Posterior vena cava (tissue), 2 donors: ENCODE data around the gene CELF1. TPM values are rescaled to one million over a fixed set of nuclear protein-coding genes. Genes with fewer than 3 reads are reported as not detected.

ENCODE experiments used
- DNase-seq: peaks from one replicate; pipeline ENCODE4 v3.0.0-alpha.2; 2020; ENCODE audit warnings: low spot score
- intact Hi-C, 2 donors: fragments of 100-400 bp; cut with DNase I; formaldehyde crosslinking; loops; one replicate each; pipeline versions ENCODE4 v1.14.1 to v1.14.2; 2022 to 2023
- total RNA-seq, 2 donors: library from RNA; stranded (reverse); fragmentation: NEBNext Ultra II Directional; extraction: Animal tissue kit (Norgen Biotek cat#: 25700); gene quantifications; one replicate each; pipeline ENCODE4 v1.2.1, GENCODE V29; 2021
- donor health status: DM: yes; HTN: yes; CAD: no.
- donor health status: DM: yes; HTN: yes; CAD: no.

CELF1 gene
- total RNA-seq, 2 donors from 2014 or later, result 83.8 to 96.3 TPM

DNA sequence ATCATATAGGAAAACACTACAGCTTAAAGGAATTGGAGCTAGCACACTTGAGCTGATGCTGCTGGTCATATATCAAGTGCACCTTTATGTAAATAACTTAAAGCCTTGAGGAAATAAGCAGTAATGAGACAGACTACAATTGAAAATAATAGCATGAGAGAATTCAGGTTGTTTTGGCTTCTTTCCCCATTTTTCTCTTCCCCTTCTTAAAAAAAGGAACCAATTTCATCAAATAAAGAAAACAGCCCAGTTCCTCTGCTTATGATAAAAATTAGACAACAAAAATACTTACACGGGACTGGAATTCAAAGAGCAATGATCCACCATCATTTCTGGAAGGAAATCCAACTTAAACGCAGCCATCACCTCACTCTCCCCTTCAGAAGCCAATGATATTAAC lies 53.8 kb downstream of the CELF1 start:
- intact Hi-C loops, result no loop called here
- no peak for DNase-seq

DNA sequence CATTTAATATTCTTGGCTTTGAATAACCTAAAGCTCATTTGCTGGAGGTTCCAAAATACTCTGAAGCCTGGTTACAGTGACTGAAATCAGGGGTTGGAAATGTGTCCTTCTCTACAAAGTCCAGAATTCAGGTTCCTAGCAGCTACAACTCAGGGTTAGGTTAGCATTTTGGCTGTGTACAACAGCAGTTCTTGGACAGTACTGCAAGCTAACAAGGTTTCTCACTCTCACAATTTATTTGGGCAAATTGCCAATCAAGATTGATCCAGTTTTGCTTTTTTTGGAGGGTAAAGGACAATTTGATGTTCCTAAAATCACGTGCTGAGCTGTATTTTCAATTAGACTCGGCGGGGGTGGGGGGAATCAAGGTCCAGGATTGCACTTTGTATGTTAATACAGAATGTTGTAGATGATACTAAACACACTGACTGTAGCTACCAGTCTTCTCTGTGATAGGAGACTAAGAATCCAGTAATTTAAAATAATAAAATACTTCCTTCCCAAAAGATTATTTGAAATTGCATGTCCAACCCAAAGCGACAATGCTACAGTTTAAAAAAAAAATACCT lies 54.3 kb downstream of the CELF1 start:
- intact Hi-C loops, result no loop called here
- DNase-seq, result no peak

DNA sequence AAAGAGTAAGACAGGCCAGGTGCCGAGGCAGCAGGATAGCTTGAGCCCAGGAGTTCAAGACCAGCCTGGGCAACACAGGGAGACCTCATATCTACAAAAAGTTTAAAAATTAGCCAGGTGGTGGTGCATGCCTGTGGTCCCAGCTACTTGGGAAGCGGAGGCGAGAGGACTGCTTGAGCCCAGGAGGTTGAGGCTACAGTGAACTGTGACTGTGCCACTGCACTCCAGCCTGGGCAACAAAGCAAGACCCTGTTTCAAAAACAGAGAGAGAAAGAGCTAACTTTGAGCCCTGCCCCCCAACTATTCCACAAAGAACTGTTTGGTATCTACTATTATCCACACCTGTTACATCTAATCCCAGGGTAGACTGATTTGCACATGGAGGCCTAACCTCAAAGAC lies 54.8 kb downstream of the CELF1 start:
- DNase-seq, result no peak
- intact Hi-C loops, result no loop called here

- DNase-seq, result no peak
- intact Hi-C loops, result no loop called here
Measured at GRCh38 chr11:47496808-47497207, 56.1 kb downstream of the CELF1 start.

GRCh38 chr11:47495856-47496217 lies 57.1 kb downstream of the CELF1 start:
- intact Hi-C loops, result no loop called here
- no peak for DNase-seq

GRCh38 chr11:47495011-47495855 lies 57.7 kb downstream of the CELF1 start:
- no peak for DNase-seq
- intact Hi-C loops, result no loop called here

DNA sequence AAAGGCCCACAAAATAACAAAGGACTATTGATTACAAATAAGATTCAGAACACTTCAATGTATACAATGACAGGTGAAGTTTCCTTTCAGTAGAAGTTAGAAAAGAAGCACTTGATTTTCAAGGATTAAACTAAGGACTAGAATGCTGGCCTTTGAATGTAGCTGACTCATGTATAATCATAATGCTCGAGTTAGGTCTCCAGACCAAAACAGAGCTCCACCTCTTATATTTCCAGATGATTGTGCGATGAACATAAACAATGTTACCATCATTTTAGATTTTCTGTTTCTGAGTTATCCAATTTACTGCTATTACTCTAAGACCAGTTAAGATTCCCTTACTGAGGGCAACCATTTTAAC lies 63.6 kb downstream of the CELF1 start:
- intact Hi-C loops, result loop anchor here in 1 of 2 donors (10.0 kb wide), 1 partner anchor 65 kb away; the partner anchor contains the start of gene CELF1
- no peak for DNase-seq

GRCh38 chr11:47488674-47489394 lies 64.1 kb downstream of the CELF1 start:
- intact Hi-C loops, result loop anchor here in 1 of 2 donors (10.0 kb wide), 1 partner anchor 66 kb away; the partner anchor contains the start of gene CELF1

DNA sequence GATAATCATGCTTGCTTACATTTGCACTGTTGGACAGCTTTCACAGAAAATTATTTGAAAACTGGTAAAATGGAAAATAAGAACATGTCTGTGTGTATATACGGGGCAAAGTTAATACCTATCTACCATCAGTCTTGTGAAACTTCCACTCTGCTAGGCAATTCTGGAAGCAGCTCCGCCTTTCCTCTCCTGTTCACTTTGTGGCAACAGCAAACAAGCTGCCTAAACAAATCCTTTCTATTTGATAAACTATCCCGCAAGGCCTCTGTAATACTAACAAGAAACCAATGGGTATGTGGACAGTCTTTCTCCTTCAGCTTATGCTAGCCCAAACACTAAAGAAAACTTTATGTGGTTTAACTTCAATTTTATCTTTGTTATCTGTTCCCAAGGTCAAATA lies 64.8 kb downstream of the CELF1 start:
- intact Hi-C loops, result loop anchor here in 1 of 2 donors (10.0 kb wide), 1 partner anchor 67 kb away; the partner anchor contains the start of gene CELF1
- no peak for DNase-seq

More at GRCh38 chr11:47488674-47489394, 64.1 kb downstream of the CELF1 start:
- no peak for DNase-seq

GRCh38 chr11:47487421-47487820 lies 65.5 kb downstream of the CELF1 start:
- intact Hi-C loops, result loop anchor here in 1 of 2 donors (10.0 kb wide), 1 partner anchor 67 kb away; the partner anchor contains the start of gene CELF1
- no peak for DNase-seq

GRCh38 chr11:47485107-47485506 lies 67.8 kb downstream of the CELF1 start:
- intact Hi-C loops, result loop anchor here in 1 of 2 donors (10.0 kb wide), 1 partner anchor 70 kb away; the partner anchor contains the start of gene CELF1
- DNase-seq, result no peak

- intact Hi-C loops, result loop anchor here in 1 of 2 donors (10.0 kb wide), 1 partner anchor 71 kb away; the partner anchor contains the start of gene CELF1
- no peak for DNase-seq
Measured at GRCh38 chr11:47483457-47483856, 69.5 kb downstream of the CELF1 start.

DNA sequence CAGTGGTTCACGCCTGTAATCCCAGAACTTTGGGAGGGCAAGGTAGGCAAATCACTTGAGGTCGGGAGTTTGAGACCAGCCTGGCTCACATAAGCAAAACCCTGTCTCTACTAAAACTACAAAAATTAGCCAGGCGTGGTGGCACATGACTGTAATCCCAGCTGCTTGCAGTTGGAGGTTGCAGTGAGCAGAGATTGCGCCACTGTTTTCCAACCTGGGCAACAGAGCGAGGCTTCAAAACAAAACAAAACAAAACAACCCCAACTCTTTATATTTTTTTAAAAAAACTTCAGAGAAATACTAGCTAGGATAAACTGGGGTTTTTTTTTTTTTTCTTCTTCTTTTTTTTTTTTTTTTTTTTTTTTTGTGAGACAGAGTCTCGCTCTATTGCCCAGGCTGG lies 72.2 kb downstream of the CELF1 start:
- intact Hi-C loops, result loop anchor here in 1 of 2 donors (10.0 kb wide), 1 partner anchor 74 kb away; the partner anchor contains the start of gene CELF1
- DNase-seq, result no peak

DNA sequence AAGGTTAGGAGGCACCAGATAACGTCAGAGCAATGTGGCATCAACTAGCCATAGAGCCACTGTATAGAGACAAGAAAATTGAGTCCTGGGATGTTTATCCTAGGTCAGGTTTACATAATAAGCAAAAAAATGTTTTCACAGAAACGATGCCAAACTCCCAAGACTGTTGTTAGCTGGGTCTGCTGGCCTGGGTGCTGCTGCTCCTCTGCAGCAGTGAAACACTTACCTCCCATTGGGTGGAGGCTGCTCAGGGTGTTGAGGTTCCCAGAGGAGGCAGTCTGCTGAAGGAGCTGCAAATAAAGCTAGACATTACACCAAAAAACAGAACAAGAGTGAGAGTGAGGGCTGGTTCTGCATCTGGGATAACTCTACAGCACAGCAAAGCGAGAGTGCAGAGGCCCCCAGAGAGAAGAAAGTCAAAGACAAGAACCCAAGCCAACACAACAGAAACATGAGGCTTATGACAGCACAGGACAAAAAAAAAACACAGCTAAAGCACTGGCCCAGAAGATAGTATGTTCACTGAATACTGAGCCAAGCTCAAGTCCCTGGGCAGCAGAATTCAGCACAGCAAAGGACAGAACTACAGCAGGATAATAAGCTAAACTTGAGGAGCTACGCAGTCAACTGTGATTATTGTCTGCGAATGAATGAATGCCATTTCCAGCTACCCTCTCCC lies 74.1 kb downstream of the CELF1 start:
- no peak for DNase-seq

DNA sequence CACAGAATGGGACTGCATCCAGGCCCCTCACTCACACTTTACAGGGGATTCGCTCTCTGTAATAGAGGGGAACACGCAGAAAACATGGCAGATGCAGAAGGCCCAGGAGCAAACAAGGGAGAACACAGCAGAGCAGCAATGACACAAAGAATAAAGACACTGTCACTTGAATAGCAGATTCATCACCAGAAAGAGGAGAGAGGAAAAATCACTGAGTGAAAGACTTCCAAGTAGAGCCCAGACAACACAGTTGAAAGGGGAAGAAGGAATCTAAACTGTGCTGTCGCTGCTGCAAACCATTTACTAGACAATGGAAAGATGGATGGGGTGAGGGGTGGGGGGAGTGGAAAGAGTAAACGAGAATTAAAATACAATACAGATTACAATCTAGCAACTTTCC lies 75.2 kb downstream of the CELF1 start:
- intact Hi-C loops, result no loop called here
- no peak for DNase-seq

More for the DNA sequence above, 74.1 kb downstream of the CELF1 start:
- intact Hi-C loops, result no loop called here

DNA sequence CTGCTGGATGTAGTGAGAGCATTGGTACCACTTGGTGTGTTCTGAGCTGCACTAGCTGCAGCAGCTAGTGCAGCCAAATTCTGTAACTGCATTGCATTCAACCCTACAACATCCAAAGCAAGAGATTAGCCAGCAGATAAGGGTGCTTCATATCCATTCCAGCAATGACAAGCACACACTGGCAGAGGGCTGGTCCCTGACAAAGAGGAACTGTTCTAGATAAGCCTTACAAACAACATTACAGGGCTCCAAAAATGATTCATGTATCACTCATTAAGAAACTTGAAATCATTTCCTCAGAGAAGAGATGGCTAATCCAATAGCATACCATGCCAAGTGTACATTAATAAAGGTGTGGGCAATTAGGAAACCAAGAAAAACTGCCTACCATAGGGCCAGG lies 75.6 kb downstream of the CELF1 start:
- intact Hi-C loops, result no loop called here
- DNase-seq, result no peak

- intact Hi-C loops, result no loop called here
- DNase-seq, result no peak
Measured at GRCh38 chr11:47470671-47471070, 82.3 kb downstream of the CELF1 start.

DNA sequence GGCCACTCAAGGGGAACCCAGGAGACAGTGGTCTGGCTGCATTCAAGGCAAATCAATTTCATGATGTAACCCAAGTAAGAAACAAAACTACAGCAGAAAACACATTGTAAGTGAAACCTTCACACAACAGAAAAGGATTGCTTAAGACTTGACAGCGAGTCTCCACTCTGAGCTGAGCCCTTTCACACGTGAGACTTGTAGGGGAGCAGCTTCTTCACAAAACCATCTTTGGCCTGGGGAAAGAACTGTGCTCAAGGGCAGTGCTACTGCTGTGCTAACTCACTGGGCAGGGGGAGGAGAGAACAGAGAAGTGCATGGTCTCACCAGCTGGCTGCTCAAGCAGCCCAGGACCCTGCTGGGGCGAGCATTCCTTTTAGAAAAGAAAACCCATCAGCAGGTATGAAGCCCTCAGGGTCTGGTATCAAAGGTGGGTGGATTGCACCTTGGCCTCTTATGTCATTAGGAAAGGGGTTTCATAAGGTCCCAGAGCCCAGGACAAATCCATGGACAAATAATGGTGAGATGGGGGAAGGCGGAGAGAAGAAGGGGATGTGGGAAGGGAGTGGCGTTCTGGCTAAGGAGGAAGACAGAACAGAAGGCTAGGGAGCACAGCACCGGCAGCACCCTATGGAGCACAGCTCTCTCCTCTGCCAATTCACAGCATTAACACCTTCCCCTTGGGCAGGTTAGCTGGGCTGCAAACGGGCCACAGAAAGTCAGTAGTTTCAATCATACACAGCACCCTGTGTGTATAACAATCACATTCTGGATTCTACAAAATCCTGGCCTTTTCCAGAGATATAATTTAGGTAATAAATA lies 83.4 kb downstream of the CELF1 start:
- intact Hi-C loops, result no loop called here
- no peak for DNase-seq
